Measurements from ENCODE around the gene RIMKLB.
"Not testable (repeated sequence)": the region's sequence is repeated elsewhere in the genome, so short reads cannot be mapped to it uniquely, and the experiment has no call there.

RIMKLB gene

DNA sequence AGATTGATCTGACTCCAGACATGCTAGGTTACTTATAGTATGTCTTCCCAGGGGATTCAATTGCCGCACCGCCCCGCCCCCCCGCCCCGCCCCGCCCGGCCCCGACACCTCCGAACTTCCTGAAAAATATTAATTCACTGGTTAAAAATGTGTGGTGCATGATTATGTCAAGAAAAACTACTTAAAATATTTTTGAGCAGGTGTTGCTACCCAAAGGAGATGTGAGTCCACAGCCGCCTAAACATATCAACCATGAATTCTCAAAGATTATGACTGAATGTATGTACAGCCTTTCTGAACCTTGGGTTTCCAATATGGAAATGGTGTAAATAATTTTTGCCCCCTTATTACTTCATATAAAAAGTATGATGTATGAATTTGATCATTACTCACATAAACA, 2.7 kb upstream of the RIMKLB start:
- DNase-seq, result no peak

DNA sequence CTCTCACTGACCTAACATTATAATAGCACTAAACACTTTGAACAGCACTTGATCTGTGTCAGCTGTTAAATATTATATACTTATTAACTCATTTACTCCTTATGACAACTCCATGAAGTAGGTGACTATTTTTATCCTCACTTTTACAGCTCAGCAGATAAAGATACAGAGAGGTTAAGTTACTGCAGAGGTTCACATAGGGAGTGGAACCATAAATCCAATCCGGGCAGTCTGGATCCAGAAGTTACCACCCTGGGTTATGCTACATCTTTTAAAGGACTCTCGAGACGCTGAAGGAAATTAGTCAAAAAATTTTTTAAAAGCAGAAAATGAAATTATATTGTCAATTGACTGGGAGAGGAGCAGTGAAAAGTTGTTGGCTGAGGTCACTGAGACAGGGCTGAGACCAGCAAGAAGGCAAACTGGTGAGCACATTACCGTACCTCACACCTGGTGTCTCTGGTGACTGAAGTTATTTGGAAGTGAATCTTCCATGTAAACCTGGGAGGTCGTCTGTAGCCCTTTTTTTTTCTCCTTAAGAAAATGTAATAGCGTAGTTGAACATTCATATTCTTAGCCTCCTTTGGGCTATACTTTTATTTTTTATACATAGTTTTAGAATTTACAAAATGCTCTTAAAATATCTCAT, 1.2 kb upstream of the RIMKLB start:
- no peak for DNase-seq

GRCh38 chr12:8697120-8697475, 693 bp upstream of the RIMKLB start:
- no peak for DNase-seq

- peak; percentile 36 for DNase-seq
These were observed 501 bp downstream of the RIMKLB start for GRCh38 chr12:8698132-8698851.

- no peak for DNase-seq
These were observed 1.1 kb downstream of the RIMKLB start for GRCh38 chr12:8698879-8699278.

- no peak for DNase-seq
These were observed 1.9 kb downstream of the RIMKLB start for GRCh38 chr12:8699714-8700113.

- DNase-seq, result no peak
These were observed 3.4 kb downstream of the RIMKLB start for GRCh38 chr12:8701046-8701660.

DNA sequence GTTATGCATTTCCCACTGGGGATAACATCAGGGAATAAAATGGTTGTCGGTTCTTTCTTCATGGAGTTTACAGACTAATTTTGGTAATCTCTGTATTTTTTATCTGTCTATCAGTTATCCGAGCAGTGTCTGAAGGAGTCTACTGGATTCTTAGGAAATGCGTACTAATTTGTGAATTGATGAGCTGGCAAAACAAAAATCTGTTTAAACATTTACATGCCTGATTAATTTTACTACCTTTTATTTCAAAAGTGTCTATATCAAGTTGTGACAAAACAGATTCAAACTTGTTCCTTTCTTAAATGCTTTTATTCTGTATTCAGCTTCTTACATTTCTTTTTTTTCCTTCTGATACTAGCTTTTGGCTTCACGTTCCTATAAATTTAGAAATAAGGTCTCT, 4.4 kb downstream of the RIMKLB start:
- DNase-seq, result no peak

- DNase-seq, result no peak
These were observed 11.5 kb downstream of the RIMKLB start for GRCh38 chr12:8709124-8709830.

DNA sequence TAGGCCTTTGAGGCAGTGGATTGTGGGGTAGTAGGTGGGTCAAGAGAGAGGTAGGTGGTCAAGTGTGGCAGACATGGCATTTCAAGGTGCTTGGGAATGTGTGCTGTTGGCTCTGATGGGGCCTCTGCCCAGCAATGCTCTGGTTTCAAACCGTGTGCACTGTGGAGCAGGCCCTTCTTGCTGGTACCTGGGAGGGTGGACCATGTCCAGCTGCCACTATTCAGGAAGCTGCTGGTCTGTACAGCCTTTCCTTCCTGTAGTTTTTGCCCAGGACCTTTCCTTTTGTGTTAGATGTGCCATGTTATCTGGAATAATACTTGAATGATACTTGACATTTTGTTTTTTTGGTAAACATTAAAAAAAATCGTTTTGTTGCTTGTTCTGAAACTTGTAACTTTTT, 14.8 kb downstream of the RIMKLB start:
- DNase-seq, result no peak

GRCh38 chr12:8722286-8722800, 24.6 kb downstream of the RIMKLB start:
- no peak for DNase-seq

GRCh38 chr12:8734873-8735381, 37.1 kb downstream of the RIMKLB start:
- no peak for DNase-seq

DNA sequence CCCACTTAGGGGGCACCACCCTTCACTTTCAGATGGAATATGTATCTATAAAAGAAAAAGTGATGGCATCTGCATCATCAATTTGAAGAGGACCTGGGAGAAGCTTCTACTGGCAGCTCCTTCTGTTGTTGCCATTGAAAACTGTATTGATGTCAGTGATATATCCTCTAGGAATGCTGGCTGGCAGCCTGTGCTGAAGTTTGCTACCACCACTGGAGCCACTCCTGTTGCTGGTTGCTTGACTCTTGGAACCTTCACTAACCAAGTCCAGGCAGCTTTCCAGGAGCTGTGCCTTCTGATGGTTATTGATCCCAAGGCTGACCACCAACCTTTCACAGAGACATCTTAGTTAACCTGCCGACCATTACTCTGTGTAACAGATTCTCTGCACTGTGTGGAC, 44.7 kb downstream of the RIMKLB start:
- DNase-seq, result no peak

DNA sequence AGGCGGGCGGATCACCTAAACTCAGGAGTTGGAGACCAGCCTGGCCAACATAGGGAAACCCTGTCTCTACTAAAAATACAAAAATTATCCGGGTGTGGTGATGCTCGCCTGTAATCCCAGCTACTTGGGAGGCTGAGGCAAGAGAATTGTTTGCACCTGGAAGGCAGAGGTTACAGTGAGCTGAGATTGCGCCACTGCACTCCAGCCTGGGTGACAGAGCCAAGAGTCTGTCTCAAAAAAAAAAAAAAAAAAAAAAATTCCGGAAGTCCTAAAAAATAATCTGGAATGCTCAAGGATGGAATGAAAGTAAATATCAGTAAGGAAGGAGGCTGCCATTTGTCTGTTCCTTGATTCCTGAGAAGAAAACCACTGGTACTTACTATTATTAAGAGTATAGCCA, 45.3 kb downstream of the RIMKLB start:
- not testable (repeated sequence) for DNase-seq

- not testable (repeated sequence) for DNase-seq
These were observed 47.8 kb downstream of the RIMKLB start for GRCh38 chr12:8745631-8746030.

DNA sequence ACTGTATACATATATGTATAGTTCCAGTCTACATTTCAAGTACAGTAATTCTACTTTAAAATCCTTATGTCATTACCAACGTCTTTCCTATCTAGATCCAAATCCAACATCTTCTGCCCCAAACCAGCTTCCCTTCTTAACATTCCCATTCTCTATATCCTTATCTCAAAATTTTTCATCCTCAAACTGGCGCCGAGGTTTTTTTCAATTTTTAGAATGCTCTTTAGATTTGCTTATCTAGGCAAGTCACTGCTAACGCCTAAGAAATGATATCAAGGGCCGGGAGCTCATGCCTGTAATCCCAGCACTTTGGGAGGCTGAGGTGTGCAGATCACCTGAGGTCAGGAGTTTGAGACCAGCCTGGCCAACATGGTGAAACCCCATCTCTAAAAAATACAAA, 48.3 kb downstream of the RIMKLB start:
- DNase-seq, result no peak

DNA sequence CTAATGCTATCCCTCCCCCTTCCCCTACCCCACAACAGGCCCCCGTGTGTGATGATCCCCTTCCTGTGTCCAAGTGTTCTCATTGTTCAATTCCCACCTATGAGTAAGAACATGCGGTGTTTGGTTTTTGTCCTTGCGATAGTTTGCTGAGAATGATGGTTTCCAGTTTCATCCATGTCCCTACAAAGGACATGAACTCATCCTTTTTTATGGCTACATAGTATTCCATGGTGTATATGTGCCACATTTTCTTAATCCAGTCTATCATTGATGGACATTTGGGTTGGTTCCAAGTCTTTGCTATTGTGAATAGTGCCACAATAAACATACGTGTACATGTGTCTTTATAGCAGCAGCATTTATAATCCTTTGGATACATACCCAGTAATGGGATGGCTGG, 62.3 kb downstream of the RIMKLB start:
- DNase-seq, result not testable (repeated sequence)

GRCh38 chr12:8762701-8763100, 64.9 kb downstream of the RIMKLB start:
- not testable (repeated sequence) for DNase-seq

- DNase-seq, result not testable (repeated sequence)
These were observed 68.3 kb downstream of the RIMKLB start for GRCh38 chr12:8766121-8766520.

DNA sequence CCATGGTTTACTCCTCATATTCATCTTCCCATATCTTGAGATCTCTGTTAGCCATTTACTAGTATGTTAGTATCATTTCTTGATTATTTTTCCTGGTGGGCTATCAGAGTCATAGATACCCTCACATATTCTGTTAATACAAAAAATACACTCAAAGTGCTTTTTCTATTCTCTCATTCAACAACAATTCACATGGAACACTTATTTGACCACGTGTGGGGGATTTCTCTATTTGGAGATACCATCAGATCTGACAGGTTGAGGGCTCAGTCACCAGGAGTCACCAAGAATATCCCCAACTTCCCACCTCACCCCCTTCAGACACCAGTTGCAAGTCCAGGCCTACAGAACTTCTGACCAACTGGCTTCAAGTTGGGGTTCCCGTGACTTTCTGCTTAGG, 72.7 kb downstream of the RIMKLB start:
- DNase-seq, result no peak

GRCh38 chr12:8771072-8771471, 73.3 kb downstream of the RIMKLB start:
- DNase-seq, result no peak

DNA sequence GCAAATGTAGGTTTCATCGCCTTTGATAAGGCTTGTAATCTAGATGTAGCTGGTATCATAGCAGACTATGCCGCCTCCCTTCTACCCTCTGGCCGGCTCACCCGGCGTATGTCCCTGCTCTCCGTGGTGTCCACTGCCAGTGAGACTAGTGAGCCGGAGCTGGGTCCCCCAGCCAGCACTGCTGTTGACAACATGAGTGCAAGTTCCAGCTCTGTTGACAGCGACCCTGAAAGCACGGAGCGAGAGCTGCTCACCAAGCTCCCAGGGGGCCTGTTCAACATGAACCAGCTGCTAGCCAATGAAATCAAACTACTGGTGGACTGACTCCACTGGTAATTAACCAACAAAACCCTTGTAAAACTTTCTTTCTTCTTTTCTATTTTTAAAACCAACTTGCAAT, 75.7 kb downstream of the RIMKLB start:
- no peak for DNase-seq

- no peak for DNase-seq
These were observed 81.5 kb downstream of the RIMKLB start for GRCh38 chr12:8779281-8779680.

Measured in activated effector memory CD4-positive, alpha-beta T cell treated with Interleukin-2 at 50 U/mL for 16 hours (primary cell).